CD4-positive, alpha-beta T cell treated with Interleukin-6 at 100 ng/mL for 8 hours (primary cell): Measurements from ENCODE around the gene RTL9.
"Not testable (repeated sequence)": the region's sequence is repeated elsewhere in the genome, so short reads cannot be mapped to it uniquely, and the experiment has no call there.

ENCODE experiments used
- DNase-seq: peaks from one replicate; pipeline ENCODE4 v3.0.0-alpha.2; 2020; ENCODE audit warnings: mixed read lengths, low spot score

RTL9 gene

DNA sequence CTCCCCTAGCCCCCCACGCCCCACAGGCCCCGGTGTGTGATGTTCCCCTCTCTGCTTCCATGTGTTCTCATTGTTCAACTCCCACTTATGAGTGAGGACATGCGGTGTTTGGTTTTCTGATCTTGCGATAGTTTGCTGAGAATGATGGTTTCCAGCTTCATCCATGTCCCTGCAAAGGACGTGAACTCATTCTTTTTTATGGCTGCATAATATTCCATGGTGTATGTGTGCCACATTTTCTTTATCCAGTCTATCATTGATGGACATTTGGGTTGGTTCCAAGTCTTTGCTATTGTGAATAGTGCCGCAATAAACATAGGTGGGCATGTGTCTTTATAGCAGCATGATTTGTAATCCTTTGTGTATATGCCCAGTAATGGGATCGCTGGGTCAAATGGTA is 47.6 kb downstream of the RTL9 start:
- DNase-seq, result not testable (repeated sequence)

- DNase-seq, result no peak
Measured at GRCh38 chrX:110406822-110407221, 48.2 kb downstream of the RTL9 start.

DNA sequence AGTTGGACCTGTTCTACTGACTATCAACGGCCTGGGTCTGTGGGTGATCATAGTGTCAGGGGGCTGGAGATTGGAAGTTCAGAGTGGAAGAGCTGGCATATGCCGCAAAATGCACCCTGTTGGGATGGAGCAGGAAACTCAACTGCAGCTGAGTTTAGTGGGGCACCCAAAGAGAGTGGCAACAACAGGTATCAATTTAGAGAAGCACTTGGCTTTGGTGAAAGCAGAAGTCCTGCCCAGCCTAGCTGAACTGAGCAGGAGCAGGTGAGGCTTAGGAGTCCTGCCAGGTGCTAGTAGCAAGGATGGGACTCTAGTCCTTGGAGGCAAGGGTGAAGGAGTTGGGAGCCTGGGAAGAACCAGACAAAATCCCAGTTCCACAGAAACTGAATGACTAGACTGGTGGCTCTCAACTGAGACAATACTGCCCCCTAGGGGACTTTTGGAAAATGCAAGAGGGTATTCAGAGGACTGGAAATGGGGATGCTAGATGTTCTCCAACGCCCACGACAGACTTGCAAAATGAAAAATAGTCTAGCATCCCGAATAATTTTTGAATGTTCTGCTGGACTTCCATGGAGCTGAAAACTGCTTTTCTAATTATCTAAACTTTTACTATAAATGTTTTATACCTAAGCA is 49.4 kb downstream of the RTL9 start:
- DNase-seq, result peak; percentile 60
